Non-pigmented ciliary epithelial cell (primary cell): ENCODE measurements around the gene PSKH1.
"Not testable (repeated sequence)": the region's sequence is repeated elsewhere in the genome, so short reads cannot be mapped to it uniquely, and the experiment has no call there.

Experiments
- DNase-seq: peaks from one replicate; pipeline ENCODE4 v3.0.0-alpha.2; 2010; ENCODE audit warnings: low read depth

The PSKH1 gene

DNA sequence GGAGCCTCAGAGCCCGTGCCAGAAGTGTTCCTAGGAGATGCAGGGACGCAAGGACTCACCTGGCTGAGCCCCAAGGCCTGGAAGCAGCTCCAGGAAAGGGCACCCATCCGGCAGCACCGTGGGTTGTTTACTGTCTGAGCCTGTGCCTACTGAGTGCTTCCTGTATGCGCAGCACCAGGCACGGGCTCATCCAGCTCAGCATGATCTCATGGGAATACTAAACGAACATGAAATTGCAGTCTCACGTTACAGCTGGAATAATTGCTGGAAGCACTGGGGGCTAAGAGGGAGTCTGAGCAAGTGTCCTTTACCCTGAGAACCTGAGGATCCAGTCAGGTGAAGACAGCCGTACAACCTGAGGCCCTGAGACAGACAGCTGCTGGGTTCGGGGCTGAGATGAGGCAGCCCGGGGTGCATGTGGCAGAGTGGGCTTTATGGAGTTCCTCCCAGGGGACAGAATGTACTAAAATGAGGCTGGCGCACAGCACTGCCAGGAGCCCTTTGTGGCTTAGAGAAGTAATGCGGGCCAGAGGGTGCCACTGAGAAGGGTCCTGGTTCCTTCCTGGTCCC lies 33.2 kb downstream of the PSKH1 start:
- DNase-seq, result no peak

DNA sequence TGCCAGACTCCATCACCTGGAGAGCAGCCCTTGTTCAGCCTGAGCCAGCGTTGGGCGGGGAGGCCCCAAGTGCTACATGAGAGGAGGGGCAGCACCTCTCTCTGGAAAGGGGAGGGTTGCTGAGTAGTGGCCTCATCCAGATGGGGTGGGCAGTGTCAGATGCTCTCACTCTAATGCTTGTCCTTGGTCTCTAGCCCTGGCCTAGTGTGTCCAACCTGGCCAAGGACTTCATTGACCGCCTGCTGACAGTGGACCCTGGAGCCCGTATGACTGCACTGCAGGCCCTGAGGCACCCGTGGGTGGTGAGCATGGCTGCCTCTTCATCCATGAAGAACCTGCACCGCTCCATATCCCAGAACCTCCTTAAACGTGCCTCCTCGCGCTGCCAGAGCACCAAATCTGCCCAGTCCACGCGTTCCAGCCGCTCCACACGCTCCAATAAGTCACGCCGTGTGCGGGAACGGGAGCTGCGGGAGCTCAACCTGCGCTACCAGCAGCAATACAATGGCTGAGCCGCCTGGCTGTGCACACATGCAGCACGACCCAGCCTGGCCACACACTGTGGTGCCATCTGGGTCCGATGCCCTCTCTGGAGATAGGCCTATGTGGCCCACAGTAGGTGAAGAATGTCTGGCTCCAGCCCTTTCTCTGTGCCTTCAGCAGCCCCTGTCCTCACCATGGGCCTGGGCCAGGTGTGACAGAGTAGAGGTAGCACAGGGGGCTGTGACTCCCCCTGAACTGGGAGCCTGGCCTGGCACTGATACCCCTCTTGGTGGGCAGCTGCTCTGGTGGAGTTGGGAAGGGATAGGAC lies 34.3 kb downstream of the PSKH1 start:
- no peak for DNase-seq

GRCh38 chr16:67928147-67928546 lies 35.1 kb downstream of the PSKH1 start:
- DNase-seq, result no peak

- no peak for DNase-seq
Observed at GRCh38 chr16:67928561-67929364, 35.7 kb downstream of the PSKH1 start.

DNA sequence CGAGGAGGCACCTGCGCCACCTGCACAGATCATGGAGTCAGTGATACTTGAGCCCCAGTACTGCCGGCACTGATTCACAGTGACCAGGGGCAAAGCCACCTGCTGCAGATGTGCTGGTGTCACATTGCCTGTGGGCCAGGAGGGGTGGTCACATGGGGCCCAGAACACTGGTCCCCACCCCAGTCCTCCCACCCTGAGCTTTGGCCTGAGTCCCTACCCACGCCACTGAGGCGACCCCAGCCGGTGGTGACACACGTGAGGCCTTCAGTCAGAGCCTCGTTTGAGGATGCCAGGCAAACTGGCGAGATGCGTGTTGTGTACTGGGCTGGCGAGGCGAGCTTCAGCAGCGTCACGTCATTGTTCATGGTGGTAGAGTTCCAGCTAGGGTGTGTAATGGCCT lies 37.1 kb downstream of the PSKH1 start:
- DNase-seq, result no peak

DNA sequence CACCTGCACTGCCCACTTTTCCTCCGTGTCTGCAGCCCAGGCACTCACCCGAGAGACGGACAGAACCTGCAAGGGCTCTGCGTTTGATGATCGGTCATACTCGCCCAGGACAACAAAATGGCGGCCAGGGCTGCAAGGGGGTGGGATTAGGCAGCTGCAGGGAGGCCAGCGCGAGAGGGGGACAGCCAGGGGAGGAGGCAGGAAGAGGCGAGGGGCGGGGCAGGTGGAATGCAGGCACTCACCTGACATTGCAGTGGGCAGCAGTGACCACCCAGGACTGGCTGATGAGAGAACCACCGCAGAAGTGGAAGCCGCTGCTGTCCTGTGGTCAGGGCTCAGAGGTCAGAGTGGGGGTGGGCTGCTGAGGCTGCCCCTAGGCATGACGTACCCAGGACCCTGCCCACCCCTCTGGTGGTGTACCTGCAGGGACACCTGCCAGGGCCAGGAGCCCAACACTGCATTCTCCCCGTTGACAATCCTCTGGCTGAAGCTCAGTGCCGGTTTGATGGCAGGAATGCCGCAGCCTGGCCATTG lies 37.7 kb downstream of the PSKH1 start:
- no peak for DNase-seq

DNA sequence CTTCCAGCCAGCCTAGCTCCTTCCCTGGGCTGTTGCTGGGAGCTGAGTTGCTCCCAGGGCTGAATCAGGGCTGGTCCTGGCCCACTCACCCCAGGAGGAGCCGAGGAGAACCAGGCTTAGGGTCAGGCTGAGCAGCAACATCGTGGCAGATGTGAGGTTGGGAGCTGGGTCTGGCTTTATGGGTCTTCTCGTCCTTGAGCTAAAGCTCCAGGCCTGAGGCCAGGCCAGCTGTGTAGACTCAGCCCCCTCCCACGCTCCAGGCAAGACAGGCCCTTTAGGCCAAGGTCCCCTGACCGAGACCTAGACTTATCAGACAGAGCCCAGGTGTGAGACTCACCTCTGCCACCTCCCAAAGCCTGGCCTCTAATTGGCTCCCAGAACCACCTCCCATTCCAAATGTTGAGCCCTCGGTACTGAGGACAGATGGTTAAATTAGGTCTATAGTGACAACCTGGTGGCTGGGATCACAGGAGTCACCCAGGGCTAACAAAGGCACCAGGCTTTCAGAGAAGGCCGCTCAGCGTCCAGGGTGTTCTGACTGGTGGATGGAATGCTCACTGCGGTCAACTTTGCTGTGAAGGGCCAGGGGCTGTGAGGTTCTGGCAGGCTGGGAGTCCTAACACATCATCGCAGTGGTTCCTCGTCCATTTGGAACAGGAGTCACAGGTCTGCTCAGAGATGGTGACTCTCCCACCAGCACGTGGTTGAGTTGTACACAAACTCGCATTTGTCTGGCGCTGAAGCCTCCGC lies 38.8 kb downstream of the PSKH1 start, which contains the start of gene CTRL:
CTRL (minus strand) TSS at position 151 of the 750 bp plus-strand sequence; CDS start at position 141, 10 bp downstream.
- no peak for DNase-seq

GRCh38 chr16:67932462-67932840 lies 39.4 kb downstream of the PSKH1 start:
- DNase-seq, result no peak

DNA sequence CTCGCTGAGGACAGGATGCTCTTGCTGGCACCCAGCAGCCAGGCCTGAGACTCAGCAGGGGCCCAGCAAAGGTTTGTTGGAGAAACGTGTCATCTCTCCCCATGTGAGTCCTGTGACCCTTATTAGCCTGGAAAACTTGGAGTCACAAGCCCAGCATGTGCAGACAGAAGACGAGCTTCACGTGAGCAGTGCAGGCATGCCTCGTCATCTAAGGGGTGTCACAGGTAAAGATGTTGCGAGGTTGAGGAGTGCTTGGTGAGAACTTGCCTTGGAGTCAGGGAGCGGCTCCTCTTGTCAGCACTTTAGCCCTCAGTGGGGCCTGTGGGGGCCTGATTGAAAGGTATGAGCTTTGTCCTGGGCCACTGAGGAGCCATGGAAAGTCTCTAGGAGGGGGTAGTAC lies 40.8 kb downstream of the PSKH1 start:
- DNase-seq, result no peak

- no peak for DNase-seq
Observed at GRCh38 chr16:67934306-67935100, 41.4 kb downstream of the PSKH1 start.

DNA sequence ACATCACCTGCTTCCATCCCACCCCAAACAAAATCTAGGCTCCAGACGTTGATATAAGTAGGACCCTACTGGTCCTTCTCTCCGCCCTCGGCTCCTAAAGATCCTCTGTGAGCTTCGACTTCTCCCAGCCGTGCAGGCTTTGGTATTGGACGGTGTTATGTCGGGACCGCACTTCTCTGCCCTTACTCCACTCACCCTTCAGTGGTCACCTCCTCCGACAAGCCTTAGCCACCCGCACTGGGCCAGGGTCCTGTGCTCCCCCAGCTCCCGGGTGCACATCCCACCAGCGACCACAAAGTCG lies 42.0 kb downstream of the PSKH1 start:
- no peak for DNase-seq

- DNase-seq, result peak; percentile 68
Observed at GRCh38 chr16:67935402-67936123, 42.5 kb downstream of the PSKH1 start.

GRCh38 chr16:67936124-67936879 lies 43.2 kb downstream of the PSKH1 start, which contains the start of gene PSMB10:
Gene PSMB10 (minus strand): TSS chr16:67936850. CDS start chr16:67936749, 101 bp downstream.
- peak; percentile 22 for DNase-seq

DNA sequence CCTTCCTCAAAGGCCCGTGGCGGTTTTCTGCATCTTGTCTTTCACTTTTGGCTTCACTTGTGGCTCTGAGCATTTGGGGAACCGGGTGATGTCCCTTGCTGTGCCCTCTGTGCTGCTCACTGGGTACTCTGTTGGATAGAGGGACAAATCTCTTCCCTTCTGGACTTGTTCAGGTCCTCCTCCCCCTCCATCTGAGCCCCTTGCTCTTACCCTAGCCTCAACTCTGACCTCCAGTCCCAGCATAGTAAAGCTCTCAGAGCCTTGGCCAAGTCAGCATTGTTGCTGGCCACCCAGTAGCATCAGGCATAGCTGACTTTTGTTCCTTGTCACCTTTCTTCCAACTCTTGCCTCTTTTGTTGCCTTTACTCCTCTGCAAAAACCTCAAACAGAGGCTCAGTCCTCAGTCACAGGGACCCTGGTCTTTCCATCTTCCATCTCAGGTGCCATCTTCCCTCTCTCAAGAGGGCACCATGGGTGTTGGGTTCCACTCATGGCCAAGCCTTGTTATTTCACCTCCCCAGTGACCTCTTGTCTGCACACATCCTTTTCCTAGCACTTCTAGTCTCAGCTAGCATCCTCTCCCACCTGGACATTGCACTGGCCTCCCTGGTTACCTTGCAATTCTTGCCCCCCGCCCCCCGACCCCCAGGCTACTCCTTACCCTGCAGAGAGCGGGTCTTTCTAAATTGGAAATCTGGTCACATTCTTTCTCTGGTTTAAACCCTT lies 44.0 kb downstream of the PSKH1 start:
- no peak for DNase-seq

DNA sequence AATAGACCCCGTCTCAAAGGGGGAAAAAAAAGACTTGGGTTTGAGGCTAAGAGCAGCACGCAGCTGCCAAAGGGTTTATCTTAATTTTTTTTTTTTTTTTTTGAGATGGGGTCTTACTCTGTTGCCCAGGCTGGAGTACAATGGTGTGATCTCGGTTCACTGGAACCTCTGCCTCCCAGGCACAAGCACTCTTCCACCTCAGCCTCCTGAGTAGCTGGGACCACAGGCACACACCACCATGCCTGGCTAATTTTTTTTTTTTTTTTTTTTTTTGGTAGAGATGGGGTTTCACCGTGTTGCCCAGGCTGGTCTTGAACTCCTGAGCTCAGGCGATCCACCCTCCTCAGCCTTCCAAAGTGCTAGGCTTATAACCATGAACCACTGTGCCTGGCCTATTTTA lies 44.7 kb downstream of the PSKH1 start:
- not testable (repeated sequence) for DNase-seq

- DNase-seq, result no peak
Observed at GRCh38 chr16:67939507-67940445, 46.7 kb downstream of the PSKH1 start.

GRCh38 chr16:67940446-67941089 lies 47.5 kb downstream of the PSKH1 start:
- no peak for DNase-seq
